ENCODE measurements around the gene PABPC1L2A.

GRCh38 chrX:73028876-73029275, 50.4 kb downstream of the PABPC1L2A start:
- TF ChIP-seq POLR2A (IDR thresholded peaks at IDR 0.05; ENCODE audit: low read depth, low read length) (no peak), POLR2AphosphoS5 (IDR thresholded peaks at IDR 0.05; ENCODE audit: low read depth, low read length) (no peak)
